Hepatocyte (in vitro differentiated cells): ENCODE data around the gene NIN.

Experiments
- CTCF ChIP-seq: fragments of 200-600 bp; sonication (generic); IDR thresholded peaks from 2 replicates; pipeline ENCODE4 v1.5.1; 2016; ENCODE audit warnings: antibody characterized with exemption, mild to moderate bottlenecking; ENCODE audit not compliant: poor library complexity
- EZH2 ChIP-seq: fragments of 200-600 bp; sonication (generic); IDR thresholded peaks from 2 replicates; pipeline ENCODE4 v1.6.1; 2016; ENCODE audit warnings: antibody characterized with exemption, mild to moderate bottlenecking, borderline replicate concordance

GRCh38 chr14:50786751-50787464 lies 44.1 kb downstream of the NIN start:
- TF ChIP-seq EZH2 (no peak), CTCF (no peak)
